Measurements from ENCODE around the gene ADAMTS17. TPM values are rescaled to one million over a fixed set of nuclear protein-coding genes. Genes with fewer than 3 reads are reported as not detected.

ADAMTS17 gene
- total and polyA plus RNA-seq, 4 donors = 0.28 to 46.9 (median 9.1) TPM

- TF ChIP-seq NR2F2 (IDR thresholded peaks at IDR 0.05) (no peak), ZBTB33 (IDR thresholded peaks at IDR 0.05) (no peak), FOXA2 (IDR thresholded peaks at IDR 0.05) (no peak), YY1 (IDR thresholded peaks at IDR 0.05) (no peak), JUND (IDR thresholded peaks at IDR 0.05) (no peak), CTCF (IDR thresholded peaks at IDR 0.05; ENCODE audit: low read depth, low read length, missing input control) (no peak), EGR1 (IDR thresholded peaks at IDR 0.05; ENCODE audit: low read depth in 2 of 2) (no peak), FOXA1 (IDR thresholded peaks at IDR 0.05) (no peak), HNF4A (conservative IDR thresholded peaks at IDR 0.05) (no peak), RAD21 (IDR thresholded peaks at IDR 0.05) (no peak), HNF4G (IDR thresholded peaks at IDR 0.05) (no peak), GABPA (IDR thresholded peaks at IDR 0.05 in 1 of 2, conservative IDR thresholded peaks at IDR 0.05 in 1 of 2) (no peak), RXRA (IDR thresholded peaks at IDR 0.05) (no peak), MAX (IDR thresholded peaks at IDR 0.05) (no peak), TAF1 (conservative IDR thresholded peaks at IDR 0.05) (no peak), SP1 (IDR thresholded peaks at IDR 0.05) (no peak), REST (IDR thresholded peaks at IDR 0.05) (no peak), ATF3 (IDR thresholded peaks at IDR 0.05) (no peak)
Observed at GRCh38 chr15:100353449-100353848, 11.7 kb upstream of the ADAMTS17 start.

More at GRCh38 chr15:100353449-100353848, 11.7 kb upstream of the ADAMTS17 start:
- Histone ChIP-seq H3K4me3 (ENCODE audit: low read depth in 1 of 3, low read length in 3 of 3) (no peak overlapping the region), H3K9ac (ENCODE audit: low read depth in 1 of 2, low read length in 2 of 2) (no peak overlapping the region), H3K27ac (ENCODE audit: low read depth in 1 of 2, low read length in 2 of 2) (no peak overlapping the region), H3K36me3 (ENCODE audit: control insufficient read depth in 4 of 4, insufficient read depth in 3 of 4, low read depth in 1 of 4, low read length in 3 of 4) (no peaks in the 10 kb centered on the region), H3K9me3 (ENCODE audit: control insufficient read depth in 4 of 4, low read length in 3 of 4) (no peaks in the 10 kb centered on the region), H3K27me3 (ENCODE audit: control insufficient read depth in 4 of 4, insufficient read depth in 4 of 4, low read length in 3 of 4) (no peaks in the 10 kb centered on the region), H3K4me1 (ENCODE audit: control insufficient read depth in 4 of 4, insufficient read depth in 4 of 4, low read length in 3 of 4) (peaks cover 0 to 18% (median 4%) of the 10 kb centered on the region in 4 donors)
- no peak for DNase-seq (ENCODE audit: low spot score)
- WGBS = 84% methylated on average over 3 of the region's 3 CpGs
